Measurements from ENCODE around the gene NOTUM.

The NOTUM gene

GRCh38 chr17:81935709-81936084 is 25.3 kb downstream of the NOTUM start:
- DNase-seq (ENCODE audit: low read depth) = no peak

GRCh38 chr17:81934850-81935708 is 25.9 kb downstream of the NOTUM start:
- DNase-seq (ENCODE audit: low read depth) = no peak

GRCh38 chr17:81934098-81934757 is 26.8 kb downstream of the NOTUM start:
- no peak for DNase-seq (ENCODE audit: low read depth)

- DNase-seq (ENCODE audit: low read depth) = no peak
Observed at GRCh38 chr17:81933178-81933699, 27.7 kb downstream of the NOTUM start.

GRCh38 chr17:81932333-81932983 is 28.5 kb downstream of the NOTUM start:
- no peak for DNase-seq (ENCODE audit: low read depth)

GRCh38 chr17:81931557-81932332 is 29.2 kb downstream of the NOTUM start:
- no peak for DNase-seq (ENCODE audit: low read depth)

GRCh38 chr17:81931189-81931556 is 29.8 kb downstream of the NOTUM start:
- no peak for DNase-seq (ENCODE audit: low read depth)

- no peak for DNase-seq (ENCODE audit: low read depth)
Observed at GRCh38 chr17:81930142-81931125, 30.6 kb downstream of the NOTUM start.

GRCh38 chr17:81929253-81930141 is 31.5 kb downstream of the NOTUM start:
- DNase-seq (ENCODE audit: low read depth) = no peak

- DNase-seq (ENCODE audit: low read depth) = no peak
Observed at GRCh38 chr17:81928544-81929252, 32.3 kb downstream of the NOTUM start.

- DNase-seq (ENCODE audit: low read depth) = peak; percentile 84
Observed at GRCh38 chr17:81927653-81928543, 33.1 kb downstream of the NOTUM start, which contains the start of gene MAFG. Gene MAFG (minus strand): TSS chr17:81927735. CDS start chr17:81923185, 4,550 bp downstream.

GRCh38 chr17:81927152-81927652 is 33.8 kb downstream of the NOTUM start:
- DNase-seq (ENCODE audit: low read depth) = no peak

- DNase-seq (ENCODE audit: low read depth) = peak; percentile 31
Observed at GRCh38 chr17:81926451-81927151, 34.4 kb downstream of the NOTUM start.

- no peak for DNase-seq (ENCODE audit: low read depth)
Observed at GRCh38 chr17:81925860-81926450, 35.0 kb downstream of the NOTUM start.

GRCh38 chr17:81924557-81925532 is 36.1 kb downstream of the NOTUM start:
- peak; percentile 22 for DNase-seq (ENCODE audit: low read depth)

All from T follicular helper cell (primary cell).